K562 (cell line): ENCODE data around the gene WDR81.

Experiments used
- CBX2 ChIP-seq: fragments of 200-600 bp; sonication (generic); IDR thresholded peaks from one replicate; pipeline ENCODE4 v1.6.1; 2012; ENCODE audit warnings: mild to moderate bottlenecking, low read length, inconsistent platforms; ENCODE audit not compliant: insufficient read depth, poor library complexity, severe bottlenecking
- CTCF ChIP-seq, 3 experiments: IDR thresholded peaks in 2 of 3; conservative IDR thresholded peaks in 1 of 3; 2 replicates each; pipeline ENCODE4 v1.5.1; 2011 to 2012; ENCODE audit warnings: low read length in 3 of 3, mild to moderate bottlenecking in 3 of 3, control low read depth in 2 of 3, improper control_type of control experiment in 1 of 3, inconsistent platforms in 1 of 3, low read depth in 1 of 3, mixed read lengths in 1 of 3, moderate library complexity in 1 of 3; ENCODE audit not compliant: insufficient read depth in 2 of 3
- HMG20A ChIP-seq: fragments of 450-650 bp; formaldehyde crosslinking; conservative IDR thresholded peaks from 2 replicates; pipeline ENCODE4 v1.4.0; 2020; ENCODE audit warnings: mild to moderate bottlenecking, mixed read lengths
- JUN ChIP-seq, 2 experiments: sonication (generic) in 1 of 2; formaldehyde crosslinking in 1 of 2; IDR thresholded peaks; 2 replicates each; pipeline versions ENCODE4 v1.6.1 to v1.8.0; 2012 to 2022; ENCODE audit warnings: borderline replicate concordance in 2 of 2, mild to moderate bottlenecking in 2 of 2, improper control_type of control experiment in 1 of 2, low read depth in 1 of 2, low read length in 1 of 2, missing genetic modification reagents in 1 of 2
- PHB2 ChIP-seq: fragments of 450-650 bp; IDR thresholded peaks from 2 replicates; pipeline ENCODE4 v1.6.1; 2017; ENCODE audit warnings: low read depth
- PHF21A ChIP-seq: fragments of 450-650 bp; IDR thresholded peaks from 2 replicates; pipeline ENCODE4 v1.6.1; 2017; ENCODE audit warnings: low read depth, borderline replicate concordance
- SMC3 ChIP-seq: conservative IDR thresholded peaks from 2 replicates; pipeline ENCODE4 v1.6.1; 2011; ENCODE audit warnings: low read depth, low read length, improper control_type of control experiment; ENCODE audit not compliant: insufficient read depth
- SP1 ChIP-seq: sonication (generic); formaldehyde crosslinking; IDR thresholded peaks from 2 replicates; pipeline ENCODE4 v1.8.1; 2022; ENCODE audit warnings: mild to moderate bottlenecking, missing genetic modification reagents
- ZBTB17 ChIP-seq: fragments of 450-650 bp; formaldehyde crosslinking; IDR thresholded peaks from 2 replicates; pipeline ENCODE4 v1.4.0; 2020; ENCODE audit warnings: mild to moderate bottlenecking
- ZNF121 ChIP-seq: sonication (generic); formaldehyde crosslinking; conservative IDR thresholded peaks from 2 replicates; pipeline ENCODE4 v1.8.0; 2022; ENCODE audit warnings: missing genetic modification reagents
- ZNF699 ChIP-seq: fragments of 250-450 bp; sonication (Bioruptor Pico); IDR thresholded peaks from 2 replicates; pipeline ENCODE4 v1.8.0; 2021; ENCODE audit warnings: mild to moderate bottlenecking, moderate library complexity; ENCODE audit not compliant: insufficient replicate concordance
- TF ChIP-seq, protein P1 (sequence below): sonication (generic); IDR thresholded peaks from 2 replicates; pipeline ENCODE4 v1.6.1; 2016

- TF ChIP-seq SP1: no peak
- no peak for TF ChIP-seq ZNF699 (CRISPR knock-in tag)
- TF ChIP-seq PHB2: no peak
- TF ChIP-seq PHF21A: no peak
- no peak for TF ChIP-seq ZNF121
- no peak for TF ChIP-seq HMG20A
- TF ChIP-seq, protein P1, sequence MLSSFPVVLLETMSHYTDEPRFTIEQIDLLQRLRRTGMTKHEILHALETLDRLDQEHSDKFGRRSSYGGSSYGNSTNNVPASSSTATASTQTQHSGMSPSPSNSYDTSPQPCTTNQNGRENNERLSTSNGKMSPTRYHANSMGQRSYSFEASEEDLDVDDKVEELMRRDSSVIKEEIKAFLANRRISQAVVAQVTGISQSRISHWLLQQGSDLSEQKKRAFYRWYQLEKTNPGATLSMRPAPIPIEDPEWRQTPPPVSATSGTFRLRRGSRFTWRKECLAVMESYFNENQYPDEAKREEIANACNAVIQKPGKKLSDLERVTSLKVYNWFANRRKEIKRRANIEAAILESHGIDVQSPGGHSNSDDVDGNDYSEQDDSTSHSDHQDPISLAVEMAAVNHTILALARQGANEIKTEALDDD: no peak
- no peak for TF ChIP-seq ZBTB17 (CRISPR knock-in tag)
- no peak for TF ChIP-seq SMC3
- no peak for TF ChIP-seq JUN (IDR thresholded peaks at IDR 0.05; ENCODE audit: borderline replicate concordance, low read depth, low read length)
- TF ChIP-seq JUN (CRISPR knock-in tag; IDR thresholded peaks at IDR 0.05; ENCODE audit: borderline replicate concordance): no peak
- no peak for TF ChIP-seq CTCF (IDR thresholded peaks at IDR 0.05 in 2 of 3, conservative IDR thresholded peaks at IDR 0.05 in 1 of 3; ENCODE audit: insufficient read depth in 2 of 3, low read depth in 1 of 3, low read length in 3 of 3)
- no peak for TF ChIP-seq CBX2
Measured at GRCh38 chr17:1766382-1767135, 42.1 kb downstream of the WDR81 start.
